ENCODE data around the gene DKK3.

The DKK3 gene

GRCh38 chr11:12031856-12032544 is 23.6 kb upstream of the DKK3 start:
- DNase-seq (ENCODE audit: low read depth in 2 of 2, low spot score in 1 of 2) = no peak

- no peak for DNase-seq (ENCODE audit: low read depth in 2 of 2, low spot score in 1 of 2)
Measured at GRCh38 chr11:12029738-12030363, 21.4 kb upstream of the DKK3 start.

- DNase-seq (ENCODE audit: low read depth in 2 of 2, low spot score in 1 of 2) = no peak
Measured at GRCh38 chr11:12029119-12029518, 20.7 kb upstream of the DKK3 start.

DNA sequence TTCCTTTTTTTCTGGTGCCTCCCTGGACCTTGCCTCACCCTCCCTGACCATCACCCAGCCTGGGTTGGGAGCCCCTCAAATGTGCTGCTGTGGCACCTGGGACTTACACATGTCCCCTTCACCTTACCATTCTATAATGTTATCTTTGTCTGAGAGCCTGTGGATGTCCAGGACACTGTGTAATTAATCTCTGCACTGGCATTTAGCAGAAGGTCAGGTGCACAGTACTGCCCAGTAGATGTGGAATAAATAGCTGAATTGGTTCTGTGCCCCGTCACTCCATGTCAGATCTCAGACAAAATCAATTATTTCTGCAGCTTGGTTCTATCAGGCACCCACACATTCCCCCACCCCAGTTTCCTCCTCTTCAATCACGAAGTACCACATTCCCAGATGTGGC is 19.9 kb upstream of the DKK3 start:
- no peak for DNase-seq (ENCODE audit: low read depth in 2 of 2, low spot score in 1 of 2)

DNA sequence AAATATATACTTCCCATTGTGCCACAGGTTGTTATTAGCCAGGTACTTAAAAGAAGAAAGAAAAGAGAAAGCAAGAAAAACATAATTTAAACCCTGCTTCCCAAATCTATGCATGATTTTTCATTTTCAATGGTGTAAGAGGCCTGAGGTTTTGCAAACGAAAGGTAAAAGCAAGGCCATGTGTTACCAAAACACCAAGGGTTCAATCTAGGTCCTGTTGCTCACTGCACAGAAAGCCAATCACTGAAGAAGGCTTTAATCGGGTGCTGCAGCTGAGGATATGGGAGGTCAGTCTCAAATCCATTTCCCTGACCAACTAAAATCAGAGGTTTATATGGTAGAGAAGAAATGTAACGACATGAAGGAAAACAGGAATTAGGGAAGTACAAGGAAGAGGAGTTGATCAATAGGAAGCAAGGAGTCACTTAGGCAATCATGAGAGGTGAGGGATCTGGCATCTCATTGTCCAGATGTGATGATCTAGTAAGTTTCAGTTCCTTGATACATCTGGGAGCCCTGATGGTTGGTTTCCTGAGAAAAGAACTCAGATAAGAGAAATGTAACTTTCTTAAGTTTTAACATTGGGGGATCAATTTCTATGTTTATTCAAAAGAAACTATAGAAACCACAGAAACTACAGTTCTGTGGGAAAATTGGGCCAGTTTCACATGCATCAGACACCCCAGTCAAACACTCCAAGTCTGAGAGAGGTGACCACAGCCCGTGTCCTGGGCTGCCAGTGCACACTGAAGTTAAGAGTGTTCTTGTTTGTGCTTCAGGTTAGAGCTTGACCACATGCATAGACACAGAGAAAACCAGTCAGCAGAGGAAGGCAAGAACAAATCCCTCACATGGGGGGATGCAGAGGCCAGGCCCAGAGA is 18.1 kb upstream of the DKK3 start:
- DNase-seq (ENCODE audit: low read depth in 2 of 2, low spot score in 1 of 2) = no peak

DNA sequence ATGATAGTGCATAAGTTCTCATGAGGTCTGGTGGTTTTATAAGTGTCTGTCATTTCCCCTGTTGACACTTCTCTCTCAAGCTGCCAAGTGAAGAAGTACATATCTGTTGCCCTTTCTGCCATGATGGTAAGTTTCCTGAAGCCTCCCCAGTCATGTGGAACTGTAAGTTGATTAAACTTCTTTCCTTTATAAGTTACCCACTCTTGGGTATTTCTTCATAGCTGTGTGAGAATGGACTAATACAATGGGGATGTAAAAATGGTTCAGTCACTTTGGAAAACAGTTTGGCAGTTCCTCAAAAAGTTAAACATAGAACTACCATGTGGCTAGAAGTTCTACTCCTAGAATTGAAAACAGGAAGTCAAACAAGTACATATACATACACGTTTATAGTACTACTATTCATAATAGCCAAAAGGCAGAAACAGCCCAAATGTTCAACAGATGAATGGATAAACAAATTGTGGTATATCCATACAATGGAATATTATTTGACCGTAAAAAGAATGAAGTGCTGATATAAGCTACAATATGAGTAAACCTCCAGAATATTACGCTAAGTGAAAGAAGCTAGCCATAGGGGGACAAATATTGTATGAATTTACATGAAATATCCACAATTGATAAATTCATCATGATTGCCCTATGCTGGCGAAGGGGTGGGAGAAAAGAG is 16.0 kb upstream of the DKK3 start:
- no peak for DNase-seq (ENCODE audit: low read depth in 2 of 2, low spot score in 1 of 2)

DNA sequence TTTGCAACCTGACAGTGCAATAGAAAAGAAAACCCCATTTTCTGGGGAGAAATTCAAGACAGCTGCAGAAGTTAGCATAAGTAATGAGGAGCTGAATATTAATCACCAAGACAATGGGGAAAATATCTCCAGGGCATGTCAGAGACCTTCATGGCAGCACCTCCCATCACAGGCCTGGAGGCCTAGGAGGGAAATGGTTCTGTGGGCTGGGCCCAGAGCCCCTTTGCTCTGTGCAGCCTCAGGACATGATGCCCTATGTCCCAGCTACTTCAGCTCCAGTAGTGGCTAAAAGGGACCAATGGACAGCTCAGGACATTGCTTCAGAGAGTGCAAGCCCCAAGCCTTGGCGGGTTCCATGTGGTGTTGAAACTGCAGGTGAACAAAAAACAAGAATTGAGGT is 14.6 kb upstream of the DKK3 start:
- DNase-seq (ENCODE audit: low read depth in 2 of 2, low spot score in 1 of 2) = no peak

- DNase-seq (ENCODE audit: low read depth in 2 of 2, low spot score in 1 of 2) = no peak
Measured at GRCh38 chr11:12020546-12020945, 12.1 kb upstream of the DKK3 start.

GRCh38 chr11:12019866-12020416 is 11.5 kb upstream of the DKK3 start:
- DNase-seq (ENCODE audit: low read depth in 2 of 2, low spot score in 1 of 2) = no peak

DNA sequence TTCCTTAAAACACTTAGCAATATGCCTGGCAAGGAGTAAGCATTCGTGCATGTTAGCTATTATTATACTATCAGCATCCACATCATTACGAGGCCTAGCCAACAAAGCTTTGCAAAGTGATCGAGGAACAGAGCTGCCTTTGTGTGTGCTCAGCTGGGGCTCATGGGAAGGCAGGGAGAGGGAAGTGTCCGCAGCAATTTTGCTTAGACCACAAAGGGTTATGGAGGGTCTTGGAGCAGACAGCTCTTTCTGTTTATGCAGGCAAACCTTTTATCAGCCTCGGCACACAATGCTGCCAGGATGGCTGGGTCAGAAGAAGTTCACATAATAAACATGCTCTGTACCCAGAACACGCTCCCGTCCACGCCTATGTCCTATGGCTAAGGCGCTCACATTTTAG is 10.9 kb upstream of the DKK3 start:
- no peak for DNase-seq (ENCODE audit: low read depth in 2 of 2, low spot score in 1 of 2)

- DNase-seq (ENCODE audit: low read depth in 2 of 2, low spot score in 1 of 2) = no peak
Measured at GRCh38 chr11:12017865-12018453, 9.5 kb upstream of the DKK3 start.

- DNase-seq (ENCODE audit: low read depth in 2 of 2, low spot score in 1 of 2) = no peak
Measured at GRCh38 chr11:12017243-12017678, 8.8 kb upstream of the DKK3 start.

DNA sequence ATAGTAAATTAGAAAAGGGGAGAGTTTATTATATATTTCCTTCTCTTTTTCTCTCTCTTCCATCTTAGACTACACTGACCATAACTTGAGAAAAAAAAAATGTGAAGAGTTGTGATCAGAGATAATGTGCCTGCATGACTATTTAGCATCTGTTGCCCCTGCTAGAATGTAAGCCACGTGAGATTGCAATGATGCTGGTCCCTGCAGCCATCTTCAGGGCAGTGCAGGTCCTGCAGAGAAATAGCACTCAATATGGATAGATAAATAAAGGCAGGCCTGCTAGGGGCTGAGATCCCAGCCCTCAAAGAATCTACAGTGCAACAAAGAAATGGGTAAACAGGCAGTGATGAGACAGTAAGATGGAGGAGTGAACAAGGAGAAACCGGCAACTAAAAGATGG is 7.8 kb upstream of the DKK3 start:
- no peak for DNase-seq (ENCODE audit: low read depth in 2 of 2, low spot score in 1 of 2)

DNA sequence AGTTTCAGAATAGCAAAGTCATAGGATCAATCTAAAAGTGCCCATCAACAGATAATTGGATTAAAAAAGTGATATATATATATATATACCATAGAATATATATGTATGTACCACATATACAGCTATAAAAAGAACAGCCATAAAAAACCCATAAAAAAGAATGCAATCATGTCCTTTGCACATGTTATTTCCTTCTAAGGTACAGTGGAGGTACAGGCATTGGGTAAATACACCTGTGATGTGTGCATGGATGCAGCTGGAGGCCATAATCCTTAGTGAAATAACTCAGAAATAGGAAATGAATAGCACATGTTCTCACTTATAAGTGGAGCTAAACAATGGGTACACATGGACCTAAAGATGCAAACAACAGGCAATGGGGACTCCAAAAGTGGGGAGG is 7.1 kb upstream of the DKK3 start:
- no peak for DNase-seq (ENCODE audit: low read depth in 2 of 2, low spot score in 1 of 2)

DNA sequence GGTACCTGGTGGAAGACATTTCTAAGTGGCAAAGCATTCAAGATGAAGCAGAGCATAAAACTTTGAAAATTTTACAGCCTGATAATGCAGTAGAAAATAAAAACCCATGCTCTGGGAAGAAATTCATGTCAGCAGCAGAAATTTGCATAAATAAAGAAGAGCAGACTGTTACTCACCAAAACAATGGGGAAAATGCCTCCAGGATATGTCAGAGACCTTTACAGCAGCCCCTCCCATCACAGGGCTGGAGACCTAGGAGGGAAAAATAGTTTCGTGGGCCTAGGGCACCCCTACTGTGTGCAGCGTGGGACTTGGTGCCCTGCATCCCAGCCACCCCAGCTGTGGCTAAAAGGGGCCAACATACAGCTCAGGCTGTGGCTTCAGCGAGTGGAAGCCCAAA is 5.4 kb upstream of the DKK3 start:
- no peak for DNase-seq (ENCODE audit: low read depth in 2 of 2, low spot score in 1 of 2)

- no peak for DNase-seq (ENCODE audit: low read depth in 2 of 2, low spot score in 1 of 2)
Measured at GRCh38 chr11:12009617-12010321, 1.3 kb upstream of the DKK3 start.

GRCh38 chr11:12008790-12009616 is 577 bp upstream of the DKK3 start:
- no peak for DNase-seq (ENCODE audit: low read depth in 2 of 2, low spot score in 1 of 2)

GRCh38 chr11:12007230-12007593 is 1.2 kb downstream of the DKK3 start:
- no peak for DNase-seq (ENCODE audit: low read depth in 2 of 2, low spot score in 1 of 2)

- DNase-seq (ENCODE audit: low read depth in 2 of 2, low spot score in 1 of 2) = no peak
Measured at GRCh38 chr11:12006552-12007229, 1.7 kb downstream of the DKK3 start.

All from stimulated activated CD8-positive, alpha-beta memory T cell treated with anti-CD3 and anti-CD28 coated beads, Interleukin-4, amount 100 ng/mL, for 4 hours (primary cell).